Lower leg skin (tissue), 3 donors: Measurements from ENCODE around the gene OGFOD2.

ENCODE experiments used
- POLR2A ChIP-seq, 2 donors: fragments of 450-650 bp; IDR thresholded peaks; one replicate each; pipeline ENCODE4 v1.6.1; 2016 to 2017; ENCODE audit warnings: antibody characterized with exemption in 2 of 2, mild to moderate bottlenecking in 1 of 2, moderate library complexity in 1 of 2
- TF ChIP-seq, protein P1 (sequence below), 3 donors: fragments of 450-650 bp; IDR thresholded peaks; one replicate each; pipeline ENCODE4 v1.5.1; 2016; ENCODE audit warnings: antibody characterized with exemption in 3 of 3, mild to moderate bottlenecking in 3 of 3, moderate library complexity in 2 of 3

- TF ChIP-seq, protein P1, sequence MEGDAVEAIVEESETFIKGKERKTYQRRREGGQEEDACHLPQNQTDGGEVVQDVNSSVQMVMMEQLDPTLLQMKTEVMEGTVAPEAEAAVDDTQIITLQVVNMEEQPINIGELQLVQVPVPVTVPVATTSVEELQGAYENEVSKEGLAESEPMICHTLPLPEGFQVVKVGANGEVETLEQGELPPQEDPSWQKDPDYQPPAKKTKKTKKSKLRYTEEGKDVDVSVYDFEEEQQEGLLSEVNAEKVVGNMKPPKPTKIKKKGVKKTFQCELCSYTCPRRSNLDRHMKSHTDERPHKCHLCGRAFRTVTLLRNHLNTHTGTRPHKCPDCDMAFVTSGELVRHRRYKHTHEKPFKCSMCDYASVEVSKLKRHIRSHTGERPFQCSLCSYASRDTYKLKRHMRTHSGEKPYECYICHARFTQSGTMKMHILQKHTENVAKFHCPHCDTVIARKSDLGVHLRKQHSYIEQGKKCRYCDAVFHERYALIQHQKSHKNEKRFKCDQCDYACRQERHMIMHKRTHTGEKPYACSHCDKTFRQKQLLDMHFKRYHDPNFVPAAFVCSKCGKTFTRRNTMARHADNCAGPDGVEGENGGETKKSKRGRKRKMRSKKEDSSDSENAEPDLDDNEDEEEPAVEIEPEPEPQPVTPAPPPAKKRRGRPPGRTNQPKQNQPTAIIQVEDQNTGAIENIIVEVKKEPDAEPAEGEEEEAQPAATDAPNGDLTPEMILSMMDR (IDR thresholded peaks at IDR 0.05): no peak
- no peak for TF ChIP-seq POLR2A (IDR thresholded peaks at IDR 0.05)
These were observed 42.8 kb upstream of the OGFOD2 start for GRCh38 chr12:122932207-122932606.
